NB4 (cell line): ENCODE data around the gene LAMTOR2.

Experiments
- CTCF ChIP-seq: IDR thresholded peaks from one replicate; pipeline ENCODE4 v1.5.1; 2012; ENCODE audit warnings: low read depth, low read length
- MAX ChIP-seq: IDR thresholded peaks from 2 replicates; pipeline ENCODE4 v1.6.1; 2011; ENCODE audit warnings: low read depth, low read length
- POLR2A ChIP-seq: IDR thresholded peaks from 2 replicates; pipeline ENCODE4 v1.6.1; 2011; ENCODE audit warnings: mild to moderate bottlenecking; ENCODE audit not compliant: insufficient read length; ENCODE audit errors: extremely low read depth

- TF ChIP-seq POLR2A (no peak), CTCF (no peak), MAX (no peak)
Measured at GRCh38 chr1:156075162-156075561, 20.6 kb downstream of the LAMTOR2 start.
